HG02678 (cell line): ENCODE data around the gene CUTA.
"Not testable (repeated sequence)": the region's sequence is repeated elsewhere in the genome, so short reads cannot be mapped to it uniquely, and the experiment has no call there.

Experiments
- ATAC-seq: cut with Tn5 transposase; IDR thresholded peaks from one replicate; pipeline ENCODE4 v1.9.1; 2021; ENCODE audit warnings: mild to moderate bottlenecking, moderate library complexity; ENCODE audit not compliant: unreplicated experiment

Gene CUTA

GRCh38 chr6:33407132-33407718 lies 10.7 kb downstream of the CUTA start:
- ATAC-seq: no peak

GRCh38 chr6:33406126-33406525 lies 11.8 kb downstream of the CUTA start:
- no peak for ATAC-seq

- ATAC-seq: no peak
Observed at GRCh38 chr6:33405386-33405940, 12.4 kb downstream of the CUTA start.

GRCh38 chr6:33404884-33405283 lies 13.0 kb downstream of the CUTA start:
- ATAC-seq: no peak

- not testable (repeated sequence) for ATAC-seq
Observed at GRCh38 chr6:33399881-33400280, 18.0 kb downstream of the CUTA start.

GRCh38 chr6:33398601-33399000 lies 19.3 kb downstream of the CUTA start:
- ATAC-seq: not testable (repeated sequence)

- no peak for ATAC-seq
Observed at GRCh38 chr6:33397541-33397940, 20.4 kb downstream of the CUTA start.

GRCh38 chr6:33392979-33393378 lies 24.9 kb downstream of the CUTA start:
- no peak for ATAC-seq

- no peak for ATAC-seq
Observed at GRCh38 chr6:33392595-33392948, 25.3 kb downstream of the CUTA start.

- ATAC-seq: peak; percentile 8
Observed at GRCh38 chr6:33391922-33392594, 25.8 kb downstream of the CUTA start.

GRCh38 chr6:33391278-33391921 lies 26.5 kb downstream of the CUTA start, which contains the start of gene KIFC1:
Gene KIFC1 (plus strand): TSS chr6:33391823. CDS start chr6:33391986, 163 bp downstream.
- ATAC-seq: peak; percentile 85

GRCh38 chr6:33390767-33391277 lies 27.1 kb downstream of the CUTA start:
- ATAC-seq: peak; percentile 1

- no peak for ATAC-seq
Observed at GRCh38 chr6:33390173-33390572, 27.7 kb downstream of the CUTA start.

- no peak for ATAC-seq
Observed at GRCh38 chr6:33384581-33385020, 33.3 kb downstream of the CUTA start.

GRCh38 chr6:33383427-33384185 lies 34.3 kb downstream of the CUTA start:
- ATAC-seq: no peak

- no peak for ATAC-seq
Observed at GRCh38 chr6:33380272-33380981, 37.5 kb downstream of the CUTA start.

GRCh38 chr6:33379184-33379583 lies 38.7 kb downstream of the CUTA start:
- not testable (repeated sequence) for ATAC-seq

GRCh38 chr6:33377171-33377570 lies 40.7 kb downstream of the CUTA start:
- no peak for ATAC-seq

GRCh38 chr6:33375143-33375671 lies 42.7 kb downstream of the CUTA start:
- ATAC-seq: no peak
